IMR-90 (cell line): ENCODE results near the gene MYOM1. TPM values are rescaled to one million over a fixed set of nuclear protein-coding genes. Genes with fewer than 3 reads are reported as not detected.

ENCODE experiments used
- ATAC-seq: fragments of 200-7000 bp; cut with Tn5 transposase; 2 replicates; pipeline ENCODE4 v1.9.1; 2020; ENCODE audit warnings: low read depth, mild to moderate bottlenecking, moderate library complexity
- BruUV-seq: library from RNA; stranded (reverse); fragments of 400-500 nt; replicated peaks from 2 replicates; lab custom pipeline; 2021; lab: Mats Ljungman, UMichigan
- CTCF ChIA-PET: fragments of 300-600 bp; formaldehyde crosslinking; extraction: SDS; loops from one replicate; lab custom pipeline; 2021; ENCODE audit warnings: antibody characterized with exemption; lab: Yijun Ruan, JAX
- POLR2A ChIA-PET: fragments of 300-600 bp; sonication (Branson Sonifier 250); formaldehyde crosslinking; loops from one replicate; lab custom pipeline; 2022; ENCODE audit warnings: antibody characterized with exemption; ENCODE audit not compliant: unreplicated experiment; lab: Charles Lee
- DNase-seq: peaks from one replicate; pipeline ENCODE4 v3.0.0; 2013
- H2AFZ ChIP-seq: replicated peaks from 2 replicates; pipeline ENCODE3; 2013; ENCODE audit warnings: low read length, mild to moderate bottlenecking; ENCODE audit not compliant: poor library complexity
- H2AK5ac ChIP-seq: 2 replicates; pipeline ENCODE4 v1.6.1; 2013; ENCODE audit warnings: low read depth, low read length, inconsistent platforms
- H2AK9ac ChIP-seq: replicated peaks from 2 replicates; pipeline ENCODE3; 2013; ENCODE audit warnings: mild to moderate bottlenecking, low read depth, low read length, moderate library complexity; ENCODE audit not compliant: poor library complexity
- H2BK120ac ChIP-seq: 2 replicates; pipeline ENCODE4 v1.6.1; 2013; ENCODE audit warnings: low read depth, low read length, inconsistent platforms
- H2BK15ac ChIP-seq: 3 replicates; pipeline ENCODE4 v1.6.1; 2013; ENCODE audit warnings: low read depth, low read length, inconsistent platforms
- H2BK20ac ChIP-seq: 2 replicates; pipeline ENCODE4 v1.6.1; 2013; ENCODE audit warnings: low read depth, mild to moderate bottlenecking, inconsistent platforms, low read length, moderate library complexity
- H2BK5ac ChIP-seq: 2 replicates; pipeline ENCODE4 v1.6.1; 2013; ENCODE audit warnings: mild to moderate bottlenecking, low read depth, low read length, inconsistent platforms; ENCODE audit not compliant: poor library complexity, severe bottlenecking
- H3K14ac ChIP-seq: replicated peaks from 2 replicates; pipeline ENCODE4 v1.6.1; 2013; ENCODE audit warnings: low read depth, low read length, inconsistent platforms
- H3K18ac ChIP-seq: 2 replicates; pipeline ENCODE4 v1.6.1; 2013; ENCODE audit warnings: low read depth, low read length, control low read depth
- H3K23ac ChIP-seq: 2 replicates; pipeline ENCODE4 v1.6.1; 2013; ENCODE audit warnings: low read depth, low read length, inconsistent platforms
- H3K27ac ChIP-seq: 2 replicates; pipeline ENCODE4 v1.5.1; 2013; ENCODE audit warnings: mild to moderate bottlenecking, control low read depth, low read length; ENCODE audit not compliant: insufficient read depth
- H3K27me3 ChIP-seq: 2 replicates; pipeline ENCODE4 v1.6.1; 2013; ENCODE audit warnings: low read length; ENCODE audit not compliant: control insufficient read depth, insufficient read depth
- H3K36me3 ChIP-seq: 2 replicates; pipeline ENCODE4 v1.6.1; 2013; ENCODE audit warnings: low read length, mixed read lengths; ENCODE audit not compliant: control insufficient read depth, insufficient read depth
- H3K4ac ChIP-seq: 2 replicates; pipeline ENCODE4 v1.6.1; 2013; ENCODE audit warnings: low read depth, low read length, inconsistent platforms
- H3K4me1 ChIP-seq: 2 replicates; pipeline ENCODE4 v1.6.1; 2013; ENCODE audit warnings: low read length, mixed read lengths; ENCODE audit not compliant: control insufficient read depth, insufficient read depth
- H3K4me2 ChIP-seq: 2 replicates; pipeline ENCODE4 v1.6.1; 2013; ENCODE audit warnings: low read depth, mild to moderate bottlenecking, control low read depth, low read length, moderate library complexity
- H3K4me3 ChIP-seq: 2 replicates; pipeline ENCODE4 v1.5.1; 2013; ENCODE audit warnings: low read depth, mild to moderate bottlenecking, control low read depth, low read length, moderate library complexity; ENCODE audit not compliant: insufficient read depth
- H3K56ac ChIP-seq: 2 replicates; pipeline ENCODE4 v1.6.1; 2013; ENCODE audit warnings: low read length, inconsistent platforms; ENCODE audit not compliant: insufficient read depth; ENCODE audit errors: extremely low read depth
- H3K79me1 ChIP-seq, 2 experiments: 2 replicates each; pipeline ENCODE4 v1.6.1; 2013; ENCODE audit warnings: low read length in 2 of 2, inconsistent platforms in 1 of 2, low read depth in 1 of 2
- H3K9ac ChIP-seq: 2 replicates; pipeline ENCODE4 v1.6.1; 2013; ENCODE audit warnings: low read depth, low read length, control low read depth
- H3K9me1 ChIP-seq: 2 replicates; pipeline ENCODE4 v1.6.1; 2013; ENCODE audit warnings: low read length, inconsistent platforms; ENCODE audit not compliant: insufficient read depth
- H3K9me3 ChIP-seq: 2 replicates; pipeline ENCODE4 v1.6.1; 2013; ENCODE audit warnings: low read length; ENCODE audit not compliant: control insufficient read depth, insufficient read depth
- H4K20me1 ChIP-seq: 2 replicates; pipeline ENCODE4 v1.6.1; 2013; ENCODE audit warnings: low read length, inconsistent platforms; ENCODE audit not compliant: insufficient read depth
- H4K5ac ChIP-seq: 2 replicates; pipeline ENCODE4 v1.6.1; 2013; ENCODE audit warnings: mild to moderate bottlenecking, low read depth, low read length, control low read depth
- H4K8ac ChIP-seq, 2 experiments: 2 replicates each; pipeline ENCODE4 v1.6.1; 2013; ENCODE audit warnings: low read depth in 2 of 2, low read length in 2 of 2, control low read depth in 1 of 2, inconsistent platforms in 1 of 2
- H4K91ac ChIP-seq: 2 replicates; pipeline ENCODE4 v1.6.1; 2013; ENCODE audit warnings: low read depth, low read length, inconsistent platforms; ENCODE audit not compliant: insufficient read depth
- BHLHE40 ChIP-seq: fragments of 150-350 bp; IDR thresholded peaks from 2 replicates; pipeline ENCODE4 v1.6.1; 2016; ENCODE audit warnings: mild to moderate bottlenecking, low read depth, low read length
- CEBPB ChIP-seq: IDR thresholded peaks from 2 replicates; pipeline ENCODE4 v1.6.1; 2012; ENCODE audit warnings: low read depth, low read length, improper control_type of control experiment
- CHD1 ChIP-seq: IDR thresholded peaks from 2 replicates; pipeline ENCODE4 v1.6.1; 2012; ENCODE audit warnings: low read depth, low read length, improper control_type of control experiment
- FOS ChIP-seq: fragments of 150-350 bp; IDR thresholded peaks from 2 replicates; pipeline ENCODE4 v1.6.1; 2016; ENCODE audit warnings: low read depth, low read length
- MAFK ChIP-seq: IDR thresholded peaks from 2 replicates; pipeline ENCODE4 v1.6.1; 2012; ENCODE audit warnings: low read depth, low read length, improper control_type of control experiment
- MAZ ChIP-seq: IDR thresholded peaks from 2 replicates; pipeline ENCODE4 v1.6.1; 2012; ENCODE audit warnings: low read depth, mild to moderate bottlenecking, low read length, improper control_type of control experiment, moderate library complexity, borderline replicate concordance
- MXI1 ChIP-seq: IDR thresholded peaks from 2 replicates; pipeline ENCODE4 v1.6.1; 2012; ENCODE audit warnings: low read depth, mild to moderate bottlenecking, low read length, moderate library complexity, borderline replicate concordance
- NFE2L2 ChIP-seq: fragments of 150-350 bp; IDR thresholded peaks from 2 replicates; pipeline ENCODE4 v1.6.1; 2016; ENCODE audit warnings: low read depth, mild to moderate bottlenecking, low read length
- POLR2A ChIP-seq: IDR thresholded peaks from 2 replicates; pipeline ENCODE4 v1.6.1; 2012; ENCODE audit warnings: mild to moderate bottlenecking, low read depth, low read length
- RAD21 ChIP-seq: IDR thresholded peaks from 2 replicates; pipeline ENCODE4 v1.6.1; 2012; ENCODE audit warnings: low read length, improper control_type of control experiment
- RCOR1 ChIP-seq: IDR thresholded peaks from 2 replicates; pipeline ENCODE4 v1.6.1; 2012; ENCODE audit warnings: mild to moderate bottlenecking, low read length, improper control_type of control experiment; ENCODE audit not compliant: insufficient replicate concordance
- RFX5 ChIP-seq: IDR thresholded peaks from 2 replicates; pipeline ENCODE4 v1.8.0; 2012; ENCODE audit warnings: low read depth, mild to moderate bottlenecking, low read length, moderate library complexity
- SMC3 ChIP-seq: fragments of 150-350 bp; IDR thresholded peaks from 2 replicates; pipeline ENCODE4 v1.6.1; 2016; ENCODE audit warnings: low read depth, mild to moderate bottlenecking, antibody characterized with exemption, low read length, moderate library complexity
- WGBS, 2 experiments: methylation state at CpG; one replicate each; pipeline versions ENCODE4 v1.1.5 to v1.1.7; 2013; ENCODE audit warnings: missing lambda C conversion rate in 2 of 2; ENCODE audit not compliant: insufficient read length in 1 of 2; ENCODE audit errors: extremely low coverage in 2 of 2; 5-methylcytosine and 5-hydroxymethylcytosine counted together
- dilution Hi-C: fragments of 300-500 bp; cut with HindIII; formaldehyde crosslinking; loops from one replicate; pipeline ENCODE4 v1.14.3; 2018; ENCODE audit warnings: low sequenced_read_pairs; ENCODE audit not compliant: unreplicated experiment
- in situ Hi-C: fragments of 300-500 bp; cut with MboI; formaldehyde crosslinking; loops from 3 replicates; pipeline ENCODE4 v1.14.3; 2019; ENCODE audit warnings: low sequenced_read_pairs, inconsistent platforms, mixed read lengths
- intact Hi-C: fragments of 100-400 bp; cut with micrococcal nuclease; formaldehyde crosslinking; loops from 2 replicates; pipeline ENCODE4 v1.10.0; 2022
- polyA plus RNA-seq, 3 experiments: library from polyadenylated mRNA; depleted of rRNA; stranded (reverse); fragments of >200 nt; gene quantifications; 2 replicates each; pipeline ENCODE4 v1.2.3, GENCODE V29; 2012; ENCODE audit warnings: low replicate concordance in 1 of 3
- total RNA-seq: library from RNA; depleted of rRNA; stranded (reverse); fragments of >200 nt; gene quantifications from 2 replicates; pipeline ENCODE4 v1.2.3, GENCODE V29; 2012
- TF ChIP-seq, protein P1 (sequence below): conservative IDR thresholded peaks from 2 replicates; pipeline ENCODE4 v1.5.1; 2012; ENCODE audit warnings: mild to moderate bottlenecking, low read depth, low read length, improper control_type of control experiment
- TF ChIP-seq, protein P2 (sequence below): fragments of 150-350 bp; IDR thresholded peaks from 2 replicates; pipeline ENCODE4 v1.6.1; 2016; ENCODE audit warnings: low read depth, mild to moderate bottlenecking, low read length, moderate library complexity, borderline replicate concordance
- TF ChIP-seq, protein P3 (sequence below): fragments of 150-350 bp; IDR thresholded peaks from 2 replicates; pipeline ENCODE4 v1.6.1; 2017; ENCODE audit warnings: mild to moderate bottlenecking, antibody characterized with exemption, low read length, low read depth

The MYOM1 gene
- total and polyA plus RNA-seq, 2 of the 4 experiments (the other 2 are of a cell fraction) = under 0.01 to 0.10 TPM

DNA sequence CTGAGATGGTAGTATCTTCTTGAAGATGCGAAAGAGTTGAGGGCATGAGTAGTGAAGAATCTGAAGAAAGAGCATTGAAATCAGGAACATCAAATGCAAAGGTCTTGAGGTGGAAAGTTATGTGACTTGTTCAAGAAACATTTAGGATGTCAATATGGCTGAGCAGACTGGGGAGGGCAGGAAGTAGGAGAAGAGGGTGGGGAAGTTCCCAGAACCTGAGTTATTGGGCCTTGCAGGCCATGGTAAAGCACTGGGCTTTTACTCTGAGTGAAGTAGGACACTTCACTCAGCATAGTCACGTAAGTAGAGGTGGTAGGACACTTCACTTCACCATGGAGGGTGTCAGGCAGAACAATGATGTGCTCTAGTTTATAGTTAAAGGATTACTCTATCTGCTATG, 16.1 kb upstream of the MYOM1 start:
- H2BK120ac ChIP-seq = no peak overlapping the region
- in situ Hi-C loops = no loop called here
- H3K36me3 ChIP-seq = no peaks in the 10 kb centered on the region
- H2BK5ac ChIP-seq = no peak overlapping the region
- no peak overlapping the region for H4K8ac ChIP-seq
- H2AFZ ChIP-seq = no peak overlapping the region
- POLR2A ChIA-PET = no interaction called here
- H3K4ac ChIP-seq = no peak overlapping the region
- H3K9me3 ChIP-seq = no peaks in the 10 kb centered on the region
- H3K79me1 ChIP-seq = no peaks in the 10 kb centered on the region
- no TSS peak for BruUV-seq
- dilution Hi-C loops = no loop called here
- H2BK20ac ChIP-seq = no peak overlapping the region
- H3K56ac ChIP-seq = no peak overlapping the region
- ATAC-seq (no peak), DNase-seq (no peak)
- CTCF ChIA-PET = no interaction called here
- no peaks in the 10 kb centered on the region; the same call in 1 of the 2 replicates for H3K27me3 ChIP-seq
- H3K9ac ChIP-seq = no peak overlapping the region
- no peak overlapping the region for H3K18ac ChIP-seq
- no peaks in the 10 kb centered on the region for H4K20me1 ChIP-seq
- H4K91ac ChIP-seq = no peak overlapping the region
- H3K27ac ChIP-seq = no peak overlapping the region
- H3K14ac ChIP-seq = no peak overlapping the region
- H3K4me1 ChIP-seq = no peaks in the 10 kb centered on the region
- H2AK5ac ChIP-seq = no peak overlapping the region
- H2BK15ac ChIP-seq = no peak overlapping the region
- TF ChIP-seq FOS (no peak), NFE2L2 (no peak), BHLHE40 (no peak), MAFK (no peak), POLR2A (no peak), RFX5 (no peak), RAD21 (no peak), SMC3 (no peak), RCOR1 (no peak), CEBPB (no peak), MXI1 (no peak), MAZ (no peak), CHD1 (no peak)
- TF ChIP-seq, protein P1, sequence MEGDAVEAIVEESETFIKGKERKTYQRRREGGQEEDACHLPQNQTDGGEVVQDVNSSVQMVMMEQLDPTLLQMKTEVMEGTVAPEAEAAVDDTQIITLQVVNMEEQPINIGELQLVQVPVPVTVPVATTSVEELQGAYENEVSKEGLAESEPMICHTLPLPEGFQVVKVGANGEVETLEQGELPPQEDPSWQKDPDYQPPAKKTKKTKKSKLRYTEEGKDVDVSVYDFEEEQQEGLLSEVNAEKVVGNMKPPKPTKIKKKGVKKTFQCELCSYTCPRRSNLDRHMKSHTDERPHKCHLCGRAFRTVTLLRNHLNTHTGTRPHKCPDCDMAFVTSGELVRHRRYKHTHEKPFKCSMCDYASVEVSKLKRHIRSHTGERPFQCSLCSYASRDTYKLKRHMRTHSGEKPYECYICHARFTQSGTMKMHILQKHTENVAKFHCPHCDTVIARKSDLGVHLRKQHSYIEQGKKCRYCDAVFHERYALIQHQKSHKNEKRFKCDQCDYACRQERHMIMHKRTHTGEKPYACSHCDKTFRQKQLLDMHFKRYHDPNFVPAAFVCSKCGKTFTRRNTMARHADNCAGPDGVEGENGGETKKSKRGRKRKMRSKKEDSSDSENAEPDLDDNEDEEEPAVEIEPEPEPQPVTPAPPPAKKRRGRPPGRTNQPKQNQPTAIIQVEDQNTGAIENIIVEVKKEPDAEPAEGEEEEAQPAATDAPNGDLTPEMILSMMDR = no peak
- TF ChIP-seq, protein P2, sequence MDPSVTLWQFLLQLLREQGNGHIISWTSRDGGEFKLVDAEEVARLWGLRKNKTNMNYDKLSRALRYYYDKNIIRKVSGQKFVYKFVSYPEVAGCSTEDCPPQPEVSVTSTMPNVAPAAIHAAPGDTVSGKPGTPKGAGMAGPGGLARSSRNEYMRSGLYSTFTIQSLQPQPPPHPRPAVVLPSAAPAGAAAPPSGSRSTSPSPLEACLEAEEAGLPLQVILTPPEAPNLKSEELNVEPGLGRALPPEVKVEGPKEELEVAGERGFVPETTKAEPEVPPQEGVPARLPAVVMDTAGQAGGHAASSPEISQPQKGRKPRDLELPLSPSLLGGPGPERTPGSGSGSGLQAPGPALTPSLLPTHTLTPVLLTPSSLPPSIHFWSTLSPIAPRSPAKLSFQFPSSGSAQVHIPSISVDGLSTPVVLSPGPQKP = no peak
- TF ChIP-seq, protein P3, sequence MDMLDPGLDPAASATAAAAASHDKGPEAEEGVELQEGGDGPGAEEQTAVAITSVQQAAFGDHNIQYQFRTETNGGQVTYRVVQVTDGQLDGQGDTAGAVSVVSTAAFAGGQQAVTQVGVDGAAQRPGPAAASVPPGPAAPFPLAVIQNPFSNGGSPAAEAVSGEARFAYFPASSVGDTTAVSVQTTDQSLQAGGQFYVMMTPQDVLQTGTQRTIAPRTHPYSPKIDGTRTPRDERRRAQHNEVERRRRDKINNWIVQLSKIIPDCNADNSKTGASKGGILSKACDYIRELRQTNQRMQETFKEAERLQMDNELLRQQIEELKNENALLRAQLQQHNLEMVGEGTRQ = no peak
- H3K9me1 ChIP-seq = no peaks in the 10 kb centered on the region
- no peak overlapping the region for H3K4me3 ChIP-seq
- H4K5ac ChIP-seq = no peak overlapping the region
- no peak overlapping the region for H2AK9ac ChIP-seq
- intact Hi-C loops = no loop called here
- H3K23ac ChIP-seq = no peak overlapping the region
- H3K4me2 ChIP-seq = no peak overlapping the region
- WGBS, 2 experiments = 100% methylated on average over 1 of the region's 2 CpGs; no CpG with 5 or more reads in 1 of the 2 experiments
